Coronary artery (tissue), 2 donors: ENCODE data around the gene TMEM178B.

Experiments used
- DNase-seq: peaks from one replicate; pipeline ENCODE4 v3.0.0-alpha.2; 2017; ENCODE audit warnings: low spot score
- H3K27ac ChIP-seq, 2 donors: fragments of 200-600 bp; sonication (generic); one replicate each; pipeline ENCODE4 v1.5.1; 2016 to 2019
- H3K4me3 ChIP-seq: fragments of 200-600 bp; sonication (generic); 2 replicates; pipeline ENCODE4 v1.5.1; 2016; ENCODE audit warnings: mild to moderate bottlenecking, moderate library complexity
- CTCF ChIP-seq: fragments of 200-600 bp; sonication (generic); IDR thresholded peaks from one replicate; pipeline ENCODE4 v1.5.1; 2019; ENCODE audit warnings: antibody characterized with exemption

TMEM178B gene

GRCh38 chr7:141198194-141198958, 124.5 kb downstream of the TMEM178B start:
- TF ChIP-seq CTCF = no peak
- H3K4me3 ChIP-seq = no peak overlapping the region
- no peak for DNase-seq
- H3K27ac ChIP-seq = no peak overlapping the region

- H3K4me3 ChIP-seq = no peak overlapping the region
- TF ChIP-seq CTCF = no peak
- no peak for DNase-seq
- H3K27ac ChIP-seq = no peak overlapping the region
Observed at GRCh38 chr7:141200191-141201108, 126.6 kb downstream of the TMEM178B start.

GRCh38 chr7:141201145-141201885, 127.5 kb downstream of the TMEM178B start:
- Histone ChIP-seq H3K4me3 (no peak overlapping the region), H3K27ac (no peak overlapping the region)
- no peak for DNase-seq
- no peak for TF ChIP-seq CTCF

GRCh38 chr7:141202535-141202934, 128.7 kb downstream of the TMEM178B start:
- Histone ChIP-seq H3K4me3 (no peak overlapping the region), H3K27ac (no peak overlapping the region)
- DNase-seq = no peak
- TF ChIP-seq CTCF = no peak

GRCh38 chr7:141203177-141203576, 129.3 kb downstream of the TMEM178B start:
- Histone ChIP-seq H3K27ac (no peak overlapping the region), H3K4me3 (no peak overlapping the region)
- TF ChIP-seq CTCF = no peak
- no peak for DNase-seq

GRCh38 chr7:141203586-141203985, 129.7 kb downstream of the TMEM178B start:
- H3K27ac ChIP-seq = no peak overlapping the region
- no peak for TF ChIP-seq CTCF
- DNase-seq = no peak
- H3K4me3 ChIP-seq = no peak overlapping the region
